ENCODE results near the gene CD22. TPM values are rescaled to one million over a fixed set of nuclear protein-coding genes. Genes with fewer than 3 reads are reported as not detected.

The CD22 gene
- total and polyA plus RNA-seq, 2 of the 13 experiments (the other 11 are each of a cell fraction or from before 2014, with no cell fraction given) = 0.71 to 1.7 TPM

DNA sequence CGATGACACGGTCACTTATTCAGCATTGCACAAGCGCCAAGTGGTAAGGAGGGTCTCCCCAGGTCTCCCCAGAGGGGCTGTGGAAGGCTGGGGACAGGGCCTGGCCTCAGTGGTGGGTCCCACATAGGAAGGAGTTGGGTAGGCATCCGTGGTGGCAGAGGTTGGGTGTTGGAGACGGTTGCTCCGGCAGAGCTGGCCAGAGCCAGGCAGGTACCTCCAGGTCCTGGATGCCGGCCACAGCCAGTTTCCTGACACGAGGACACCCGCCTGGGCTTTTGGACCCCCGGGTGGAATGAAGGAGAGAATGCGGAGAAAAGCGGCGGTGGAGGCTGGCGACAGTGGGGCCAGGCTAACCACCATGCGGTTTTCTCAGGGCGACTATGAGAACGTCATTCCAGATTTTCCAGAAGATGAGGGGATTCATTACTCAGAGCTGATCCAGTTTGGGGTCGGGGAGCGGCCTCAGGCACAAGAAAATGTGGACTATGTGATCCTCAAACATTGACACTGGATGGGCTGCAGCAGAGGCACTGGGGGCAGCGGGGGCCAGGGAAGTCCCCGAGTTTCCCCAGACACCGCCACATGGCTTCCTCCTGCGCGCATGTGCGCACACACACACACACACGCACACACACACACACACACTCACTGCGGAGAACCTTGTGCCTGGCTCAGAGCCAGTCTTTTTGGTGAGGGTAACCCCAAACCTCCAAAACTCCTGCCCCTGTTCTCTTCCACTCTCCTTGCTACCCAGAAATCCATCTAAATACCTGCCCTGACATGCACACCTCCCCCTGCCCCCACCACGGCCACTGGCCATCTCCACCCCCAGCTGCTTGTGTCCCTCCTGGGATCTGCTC is 17.4 kb downstream of the CD22 start (continued):
- TF ChIP-seq, protein P1, sequence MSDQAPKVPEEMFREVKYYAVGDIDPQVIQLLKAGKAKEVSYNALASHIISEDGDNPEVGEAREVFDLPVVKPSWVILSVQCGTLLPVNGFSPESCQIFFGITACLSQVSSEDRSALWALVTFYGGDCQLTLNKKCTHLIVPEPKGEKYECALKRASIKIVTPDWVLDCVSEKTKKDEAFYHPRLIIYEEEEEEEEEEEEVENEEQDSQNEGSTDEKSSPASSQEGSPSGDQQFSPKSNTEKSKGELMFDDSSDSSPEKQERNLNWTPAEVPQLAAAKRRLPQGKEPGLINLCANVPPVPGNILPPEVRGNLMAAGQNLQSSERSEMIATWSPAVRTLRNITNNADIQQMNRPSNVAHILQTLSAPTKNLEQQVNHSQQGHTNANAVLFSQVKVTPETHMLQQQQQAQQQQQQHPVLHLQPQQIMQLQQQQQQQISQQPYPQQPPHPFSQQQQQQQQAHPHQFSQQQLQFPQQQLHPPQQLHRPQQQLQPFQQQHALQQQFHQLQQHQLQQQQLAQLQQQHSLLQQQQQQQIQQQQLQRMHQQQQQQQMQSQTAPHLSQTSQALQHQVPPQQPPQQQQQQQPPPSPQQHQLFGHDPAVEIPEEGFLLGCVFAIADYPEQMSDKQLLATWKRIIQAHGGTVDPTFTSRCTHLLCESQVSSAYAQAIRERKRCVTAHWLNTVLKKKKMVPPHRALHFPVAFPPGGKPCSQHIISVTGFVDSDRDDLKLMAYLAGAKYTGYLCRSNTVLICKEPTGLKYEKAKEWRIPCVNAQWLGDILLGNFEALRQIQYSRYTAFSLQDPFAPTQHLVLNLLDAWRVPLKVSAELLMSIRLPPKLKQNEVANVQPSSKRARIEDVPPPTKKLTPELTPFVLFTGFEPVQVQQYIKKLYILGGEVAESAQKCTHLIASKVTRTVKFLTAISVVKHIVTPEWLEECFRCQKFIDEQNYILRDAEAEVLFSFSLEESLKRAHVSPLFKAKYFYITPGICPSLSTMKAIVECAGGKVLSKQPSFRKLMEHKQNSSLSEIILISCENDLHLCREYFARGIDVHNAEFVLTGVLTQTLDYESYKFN (CRISPR knock-in tag; conservative IDR thresholded peaks at IDR 0.05) = peak; percentile 66
- TF ChIP-seq ZNF672 (CRISPR knock-in tag; IDR thresholded peaks at IDR 0.05) (no peak), ZBTB20 (CRISPR knock-in tag; IDR thresholded peaks at IDR 0.05; ENCODE audit: borderline replicate concordance, low read depth) (no peak), SALL1 (CRISPR knock-in tag; IDR thresholded peaks at IDR 0.05) (peak; percentile 28; the same call in 1 of the 2 replicates), TEAD3 (CRISPR knock-in tag; optimal IDR thresholded peaks at IDR 0.05; ENCODE audit: borderline replicate concordance) (peak; percentile 54), THAP11 (CRISPR knock-in tag; IDR thresholded peaks at IDR 0.05) (no peak), RFX1 (IDR thresholded peaks at IDR 0.05) (no peak), LCORL (IDR thresholded peaks at IDR 0.05) (0 out of 2 replicates have a peak, but pooled peaks have one; percentile 38), LCORL (CRISPR knock-in tag; IDR thresholded peaks at IDR 0.05) (no peak), HOXA3 (CRISPR knock-in tag; IDR thresholded peaks at IDR 0.05) (peak; percentile 64; the same call in 1 of the 2 replicates), GATA4 (IDR thresholded peaks at IDR 0.05; ENCODE audit: borderline replicate concordance, low read depth) (no peak), ZBTB38 (CRISPR knock-in tag; IDR thresholded peaks at IDR 0.05) (peak; percentile 67), MATR3 (CRISPR knock-in tag; IDR thresholded peaks at IDR 0.05) (no peak)
- TF ChIP-seq, protein P2, sequence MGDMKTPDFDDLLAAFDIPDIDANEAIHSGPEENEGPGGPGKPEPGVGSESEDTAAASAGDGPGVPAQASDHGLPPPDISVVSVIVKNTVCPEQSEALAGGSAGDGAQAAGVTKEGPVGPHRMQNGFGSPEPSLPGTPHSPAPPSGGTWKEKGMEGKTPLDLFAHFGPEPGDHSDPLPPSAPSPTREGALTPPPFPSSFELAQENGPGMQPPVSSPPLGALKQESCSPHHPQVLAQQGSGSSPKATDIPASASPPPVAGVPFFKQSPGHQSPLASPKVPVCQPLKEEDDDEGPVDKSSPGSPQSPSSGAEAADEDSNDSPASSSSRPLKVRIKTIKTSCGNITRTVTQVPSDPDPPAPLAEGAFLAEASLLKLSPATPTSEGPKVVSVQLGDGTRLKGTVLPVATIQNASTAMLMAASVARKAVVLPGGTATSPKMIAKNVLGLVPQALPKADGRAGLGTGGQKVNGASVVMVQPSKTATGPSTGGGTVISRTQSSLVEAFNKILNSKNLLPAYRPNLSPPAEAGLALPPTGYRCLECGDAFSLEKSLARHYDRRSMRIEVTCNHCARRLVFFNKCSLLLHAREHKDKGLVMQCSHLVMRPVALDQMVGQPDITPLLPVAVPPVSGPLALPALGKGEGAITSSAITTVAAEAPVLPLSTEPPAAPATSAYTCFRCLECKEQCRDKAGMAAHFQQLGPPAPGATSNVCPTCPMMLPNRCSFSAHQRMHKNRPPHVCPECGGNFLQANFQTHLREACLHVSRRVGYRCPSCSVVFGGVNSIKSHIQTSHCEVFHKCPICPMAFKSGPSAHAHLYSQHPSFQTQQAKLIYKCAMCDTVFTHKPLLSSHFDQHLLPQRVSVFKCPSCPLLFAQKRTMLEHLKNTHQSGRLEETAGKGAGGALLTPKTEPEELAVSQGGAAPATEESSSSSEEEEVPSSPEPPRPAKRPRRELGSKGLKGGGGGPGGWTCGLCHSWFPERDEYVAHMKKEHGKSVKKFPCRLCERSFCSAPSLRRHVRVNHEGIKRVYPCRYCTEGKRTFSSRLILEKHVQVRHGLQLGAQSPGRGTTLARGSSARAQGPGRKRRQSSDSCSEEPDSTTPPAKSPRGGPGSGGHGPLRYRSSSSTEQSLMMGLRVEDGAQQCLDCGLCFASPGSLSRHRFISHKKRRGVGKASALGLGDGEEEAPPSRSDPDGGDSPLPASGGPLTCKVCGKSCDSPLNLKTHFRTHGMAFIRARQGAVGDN (CRISPR knock-in tag; IDR thresholded peaks at IDR 0.05) = peak; percentile 56
- TF ChIP-seq, protein P3, sequence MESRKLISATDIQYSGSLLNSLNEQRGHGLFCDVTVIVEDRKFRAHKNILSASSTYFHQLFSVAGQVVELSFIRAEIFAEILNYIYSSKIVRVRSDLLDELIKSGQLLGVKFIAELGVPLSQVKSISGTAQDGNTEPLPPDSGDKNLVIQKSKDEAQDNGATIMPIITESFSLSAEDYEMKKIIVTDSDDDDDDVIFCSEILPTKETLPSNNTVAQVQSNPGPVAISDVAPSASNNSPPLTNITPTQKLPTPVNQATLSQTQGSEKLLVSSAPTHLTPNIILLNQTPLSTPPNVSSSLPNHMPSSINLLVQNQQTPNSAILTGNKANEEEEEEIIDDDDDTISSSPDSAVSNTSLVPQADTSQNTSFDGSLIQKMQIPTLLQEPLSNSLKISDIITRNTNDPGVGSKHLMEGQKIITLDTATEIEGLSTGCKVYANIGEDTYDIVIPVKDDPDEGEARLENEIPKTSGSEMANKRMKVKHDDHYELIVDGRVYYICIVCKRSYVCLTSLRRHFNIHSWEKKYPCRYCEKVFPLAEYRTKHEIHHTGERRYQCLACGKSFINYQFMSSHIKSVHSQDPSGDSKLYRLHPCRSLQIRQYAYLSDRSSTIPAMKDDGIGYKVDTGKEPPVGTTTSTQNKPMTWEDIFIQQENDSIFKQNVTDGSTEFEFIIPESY (CRISPR knock-in tag; IDR thresholded peaks at IDR 0.05) = peak; percentile 64; the same call in 1 of the 2 replicates
- TF ChIP-seq, protein P4, sequence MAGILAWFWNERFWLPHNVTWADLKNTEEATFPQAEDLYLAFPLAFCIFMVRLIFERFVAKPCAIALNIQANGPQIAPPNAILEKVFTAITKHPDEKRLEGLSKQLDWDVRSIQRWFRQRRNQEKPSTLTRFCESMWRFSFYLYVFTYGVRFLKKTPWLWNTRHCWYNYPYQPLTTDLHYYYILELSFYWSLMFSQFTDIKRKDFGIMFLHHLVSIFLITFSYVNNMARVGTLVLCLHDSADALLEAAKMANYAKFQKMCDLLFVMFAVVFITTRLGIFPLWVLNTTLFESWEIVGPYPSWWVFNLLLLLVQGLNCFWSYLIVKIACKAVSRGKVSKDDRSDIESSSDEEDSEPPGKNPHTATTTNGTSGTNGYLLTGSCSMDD (CRISPR knock-in tag; IDR thresholded peaks at IDR 0.05) = no peak

Measured in HepG2 (cell line).